HepG2 (cell line): ENCODE measurements around the gene GPN2. TPM values are rescaled to one million over a fixed set of nuclear protein-coding genes. Genes with fewer than 3 reads are reported as not detected.
A peak's percentile ranks its signal among the peaks of the same experiment; 100 is the strongest.

Source experiments
- ARNTL ChIP-seq: sonication (generic); formaldehyde crosslinking; IDR thresholded peaks from 2 replicates; pipeline ENCODE4 v1.4.0; 2020; ENCODE audit warnings: mild to moderate bottlenecking, missing genetic modification reagents
- DNMT1 ChIP-seq: sonication (generic); formaldehyde crosslinking; IDR thresholded peaks from 2 replicates; pipeline ENCODE4 v1.5.1; 2020; ENCODE audit warnings: mild to moderate bottlenecking, missing genetic modification reagents
- FOSL2 ChIP-seq: sonication (generic); formaldehyde crosslinking; IDR thresholded peaks from 2 replicates; pipeline ENCODE4 v1.4.0; 2020; ENCODE audit warnings: missing genetic modification reagents
- FOXM1 ChIP-seq: sonication (generic); formaldehyde crosslinking; IDR thresholded peaks from 2 replicates; pipeline ENCODE4 v1.5.0; 2020; ENCODE audit warnings: missing genetic modification reagents
- GABPB1 ChIP-seq: IDR thresholded peaks from 2 replicates; pipeline ENCODE4 v1.6.1; 2016; ENCODE audit warnings: mild to moderate bottlenecking, missing genetic modification reagents, moderate library complexity, missing compliant biosample characterization
- HNF4A ChIP-seq: sonication (generic); formaldehyde crosslinking; IDR thresholded peaks from 2 replicates; pipeline ENCODE4 v1.4.0; 2020; ENCODE audit warnings: missing genetic modification reagents
- KDM1A ChIP-seq: IDR thresholded peaks from 2 replicates; pipeline ENCODE4 v1.6.1; 2016; ENCODE audit warnings: missing compliant biosample characterization
- PRMT3 ChIP-seq: sonication (generic); formaldehyde crosslinking; IDR thresholded peaks from 2 replicates; pipeline ENCODE4 v1.8.1; 2022; ENCODE audit warnings: low read depth, mild to moderate bottlenecking, moderate library complexity, missing genetic modification reagents, borderline replicate concordance
- TEAD2 ChIP-seq: sonication (generic); formaldehyde crosslinking; IDR thresholded peaks from 2 replicates; pipeline ENCODE4 v1.9.0; 2021; ENCODE audit warnings: missing genetic modification reagents
- U2AF1 ChIP-seq: fragments of 200-400 bp; formaldehyde crosslinking; optimal IDR thresholded peaks from 2 replicates; pipeline ENCODE3; 2017; ENCODE audit warnings: mild to moderate bottlenecking, low read depth, low read length
- YEATS2 ChIP-seq: sonication (generic); formaldehyde crosslinking; IDR thresholded peaks from 2 replicates; pipeline ENCODE4 v1.4.0; 2020; ENCODE audit warnings: missing genetic modification reagents, borderline replicate concordance
- ZNF12 ChIP-seq: sonication (generic); formaldehyde crosslinking; IDR thresholded peaks from 2 replicates; pipeline ENCODE4 v1.5.0; 2020; ENCODE audit warnings: missing genetic modification reagents
- ZNF263 ChIP-seq: sonication (generic); formaldehyde crosslinking; IDR thresholded peaks from 2 replicates; pipeline ENCODE4 v1.4.0; 2020; ENCODE audit warnings: missing genetic modification reagents
- ZNF558 ChIP-seq: sonication (generic); formaldehyde crosslinking; IDR thresholded peaks from 2 replicates; pipeline ENCODE4 v1.9.0; 2022; ENCODE audit warnings: mild to moderate bottlenecking, missing genetic modification reagents, borderline replicate concordance
- polyA plus RNA-seq, 8 experiments: library from polyadenylated mRNA; depleted of rRNA in 3 of 8; stranded (reverse) in 7 of 8; unstranded in 1 of 8; fragments of >200 nt; fragmentation: Illumina TruSeq in 4 of 8; extraction: Trizol in 4 of 8; gene quantifications; 2 replicates each; pipeline versions ENCODE4 v1.2.1 to v1.2.3, GENCODE V29; 2011 to 2016; ENCODE audit warnings: low read depth in 4 of 8, missing spikeins in 1 of 8, mixed read lengths in 1 of 8; ENCODE audit not compliant: insufficient read depth in 1 of 8
- total RNA-seq, 5 experiments: library from RNA; depleted of rRNA; stranded (reverse); fragments of >200 nt; fragmentation: Illumina TruSeq; extraction: Trizol; gene quantifications; 2 replicates each; pipeline ENCODE4 v1.2.3, GENCODE V29; 2016; ENCODE audit warnings: low read depth in 1 of 5
- TF ChIP-seq, protein P1 (sequence below): sonication (generic); formaldehyde crosslinking; IDR thresholded peaks from 2 replicates; pipeline ENCODE4 v1.5.0; 2020; ENCODE audit warnings: mild to moderate bottlenecking, missing genetic modification reagents, borderline replicate concordance
- TF ChIP-seq, protein P2 (sequence below): sonication (generic); formaldehyde crosslinking; IDR thresholded peaks from 2 replicates; pipeline ENCODE4 v1.4.0; 2020; ENCODE audit warnings: missing genetic modification reagents
- TF ChIP-seq, protein P3 (sequence below): sonication (generic); formaldehyde crosslinking; IDR thresholded peaks from 2 replicates; pipeline ENCODE4 v1.4.0; 2020; ENCODE audit warnings: missing genetic modification reagents; ENCODE audit errors: not compliant biosample characterization
- TF ChIP-seq, protein P4 (sequence below): IDR thresholded peaks from 2 replicates; pipeline ENCODE4 v1.6.1; 2016; ENCODE audit warnings: missing biosample characterization, missing genetic modification reagents, low read depth

The GPN2 gene
- total and polyA plus RNA-seq, 2 of the 13 experiments (the other 11 are each of a cell fraction or from before 2014, with no cell fraction given), result 19.3 to 38.9 TPM

DNA sequence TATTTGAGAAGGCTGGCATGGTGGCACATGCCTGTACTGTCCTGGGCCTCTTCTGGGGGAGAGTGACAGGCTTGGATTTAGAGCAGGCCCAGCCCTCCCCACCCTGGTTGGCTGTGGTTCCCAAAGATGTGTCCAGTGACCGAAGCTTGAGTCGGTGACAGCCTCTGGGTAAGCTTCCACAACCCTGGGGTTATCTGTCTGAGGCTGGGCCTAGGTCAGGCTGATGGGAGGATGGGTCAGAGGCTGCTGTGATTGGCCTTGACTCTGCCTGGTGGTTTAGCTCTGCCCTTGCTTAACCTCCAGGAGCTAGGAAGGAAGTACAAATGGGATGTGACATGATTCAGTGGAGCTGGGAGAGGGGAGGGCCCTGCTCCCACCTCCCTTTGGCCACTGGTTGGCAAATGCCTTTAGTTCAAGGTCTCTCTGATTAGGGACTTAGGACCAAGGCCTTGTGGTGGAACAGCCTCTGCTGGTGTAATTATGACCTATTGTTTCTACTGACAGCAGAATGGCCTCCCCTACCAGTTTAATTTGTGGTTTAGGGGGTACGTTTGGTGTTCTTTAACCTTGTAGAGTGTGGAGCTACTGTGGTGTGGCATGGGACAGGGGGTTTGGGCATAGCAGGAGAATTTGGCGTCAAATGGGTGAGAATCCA lies 48.0 kb upstream of the GPN2 start (continued):
- TF ChIP-seq, protein P1, sequence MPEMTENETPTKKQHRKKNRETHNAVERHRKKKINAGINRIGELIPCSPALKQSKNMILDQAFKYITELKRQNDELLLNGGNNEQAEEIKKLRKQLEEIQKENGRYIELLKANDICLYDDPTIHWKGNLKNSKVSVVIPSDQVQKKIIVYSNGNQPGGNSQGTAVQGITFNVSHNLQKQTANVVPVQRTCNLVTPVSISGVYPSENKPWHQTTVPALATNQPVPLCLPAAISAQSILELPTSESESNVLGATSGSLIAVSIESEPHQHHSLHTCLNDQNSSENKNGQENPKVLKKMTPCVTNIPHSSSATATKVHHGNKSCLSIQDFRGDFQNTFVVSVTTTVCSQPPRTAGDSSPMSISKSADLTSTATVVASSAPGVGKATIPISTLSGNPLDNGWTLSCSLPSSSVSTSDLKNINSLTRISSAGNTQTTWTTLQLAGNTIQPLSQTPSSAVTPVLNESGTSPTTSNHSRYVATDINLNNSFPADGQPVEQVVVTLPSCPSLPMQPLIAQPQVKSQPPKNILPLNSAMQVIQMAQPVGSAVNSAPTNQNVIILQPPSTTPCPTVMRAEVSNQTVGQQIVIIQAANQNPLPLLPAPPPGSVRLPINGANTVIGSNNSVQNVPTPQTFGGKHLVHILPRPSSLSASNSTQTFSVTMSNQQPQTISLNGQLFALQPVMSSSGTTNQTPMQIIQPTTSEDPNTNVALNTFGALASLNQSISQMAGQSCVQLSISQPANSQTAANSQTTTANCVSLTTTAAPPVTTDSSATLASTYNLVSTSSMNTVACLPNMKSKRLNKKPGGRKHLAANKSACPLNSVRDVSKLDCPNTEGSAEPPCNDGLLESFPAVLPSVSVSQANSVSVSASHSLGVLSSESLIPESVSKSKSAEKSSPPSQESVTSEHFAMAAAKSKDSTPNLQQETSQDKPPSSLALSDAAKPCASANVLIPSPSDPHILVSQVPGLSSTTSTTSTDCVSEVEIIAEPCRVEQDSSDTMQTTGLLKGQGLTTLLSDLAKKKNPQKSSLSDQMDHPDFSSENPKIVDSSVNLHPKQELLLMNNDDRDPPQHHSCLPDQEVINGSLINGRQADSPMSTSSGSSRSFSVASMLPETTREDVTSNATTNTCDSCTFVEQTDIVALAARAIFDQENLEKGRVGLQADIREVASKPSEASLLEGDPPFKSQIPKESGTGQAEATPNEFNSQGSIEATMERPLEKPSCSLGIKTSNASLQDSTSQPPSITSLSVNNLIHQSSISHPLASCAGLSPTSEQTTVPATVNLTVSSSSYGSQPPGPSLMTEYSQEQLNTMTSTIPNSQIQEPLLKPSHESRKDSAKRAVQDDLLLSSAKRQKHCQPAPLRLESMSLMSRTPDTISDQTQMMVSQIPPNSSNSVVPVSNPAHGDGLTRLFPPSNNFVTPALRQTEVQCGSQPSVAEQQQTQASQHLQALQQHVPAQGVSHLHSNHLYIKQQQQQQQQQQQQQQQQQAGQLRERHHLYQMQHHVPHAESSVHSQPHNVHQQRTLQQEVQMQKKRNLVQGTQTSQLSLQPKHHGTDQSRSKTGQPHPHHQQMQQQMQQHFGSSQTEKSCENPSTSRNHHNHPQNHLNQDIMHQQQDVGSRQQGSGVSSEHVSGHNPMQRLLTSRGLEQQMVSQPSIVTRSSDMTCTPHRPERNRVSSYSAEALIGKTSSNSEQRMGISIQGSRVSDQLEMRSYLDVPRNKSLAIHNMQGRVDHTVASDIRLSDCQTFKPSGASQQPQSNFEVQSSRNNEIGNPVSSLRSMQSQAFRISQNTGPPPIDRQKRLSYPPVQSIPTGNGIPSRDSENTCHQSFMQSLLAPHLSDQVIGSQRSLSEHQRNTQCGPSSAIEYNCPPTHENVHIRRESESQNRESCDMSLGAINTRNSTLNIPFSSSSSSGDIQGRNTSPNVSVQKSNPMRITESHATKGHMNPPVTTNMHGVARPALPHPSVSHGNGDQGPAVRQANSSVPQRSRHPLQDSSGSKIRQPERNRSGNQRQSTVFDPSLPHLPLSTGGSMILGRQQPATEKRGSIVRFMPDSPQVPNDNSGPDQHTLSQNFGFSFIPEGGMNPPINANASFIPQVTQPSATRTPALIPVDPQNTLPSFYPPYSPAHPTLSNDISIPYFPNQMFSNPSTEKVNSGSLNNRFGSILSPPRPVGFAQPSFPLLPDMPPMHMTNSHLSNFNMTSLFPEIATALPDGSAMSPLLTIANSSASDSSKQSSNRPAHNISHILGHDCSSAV (CRISPR knock-in tag), result no peak
- TF ChIP-seq GABPB1 (peak; percentile 67), U2AF1 (no peak), ZNF558 (CRISPR knock-in tag) (no peak), ARNTL (CRISPR knock-in tag) (peak; percentile 87), FOSL2 (CRISPR knock-in tag) (peak; percentile 89), HNF4A (CRISPR knock-in tag) (peak; percentile 97), FOXM1 (CRISPR knock-in tag) (no peak), ZNF12 (CRISPR knock-in tag) (0 out of 2 replicates have a peak, but pooled peaks have one; percentile 22), KDM1A (peak; percentile 75), ZNF263 (CRISPR knock-in tag) (0 out of 2 replicates have a peak, but pooled peaks have one; percentile 36), DNMT1 (CRISPR knock-in tag) (no peak), YEATS2 (CRISPR knock-in tag) (no peak), PRMT3 (CRISPR knock-in tag) (no peak), TEAD2 (CRISPR knock-in tag) (no peak)
- TF ChIP-seq, protein P2, sequence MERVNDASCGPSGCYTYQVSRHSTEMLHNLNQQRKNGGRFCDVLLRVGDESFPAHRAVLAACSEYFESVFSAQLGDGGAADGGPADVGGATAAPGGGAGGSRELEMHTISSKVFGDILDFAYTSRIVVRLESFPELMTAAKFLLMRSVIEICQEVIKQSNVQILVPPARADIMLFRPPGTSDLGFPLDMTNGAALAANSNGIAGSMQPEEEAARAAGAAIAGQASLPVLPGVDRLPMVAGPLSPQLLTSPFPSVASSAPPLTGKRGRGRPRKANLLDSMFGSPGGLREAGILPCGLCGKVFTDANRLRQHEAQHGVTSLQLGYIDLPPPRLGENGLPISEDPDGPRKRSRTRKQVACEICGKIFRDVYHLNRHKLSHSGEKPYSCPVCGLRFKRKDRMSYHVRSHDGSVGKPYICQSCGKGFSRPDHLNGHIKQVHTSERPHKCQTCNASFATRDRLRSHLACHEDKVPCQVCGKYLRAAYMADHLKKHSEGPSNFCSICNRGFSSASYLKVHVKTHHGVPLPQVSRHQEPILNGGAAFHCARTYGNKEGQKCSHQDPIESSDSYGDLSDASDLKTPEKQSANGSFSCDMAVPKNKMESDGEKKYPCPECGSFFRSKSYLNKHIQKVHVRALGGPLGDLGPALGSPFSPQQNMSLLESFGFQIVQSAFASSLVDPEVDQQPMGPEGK (CRISPR knock-in tag), result peak; percentile 99
- TF ChIP-seq, protein P3, sequence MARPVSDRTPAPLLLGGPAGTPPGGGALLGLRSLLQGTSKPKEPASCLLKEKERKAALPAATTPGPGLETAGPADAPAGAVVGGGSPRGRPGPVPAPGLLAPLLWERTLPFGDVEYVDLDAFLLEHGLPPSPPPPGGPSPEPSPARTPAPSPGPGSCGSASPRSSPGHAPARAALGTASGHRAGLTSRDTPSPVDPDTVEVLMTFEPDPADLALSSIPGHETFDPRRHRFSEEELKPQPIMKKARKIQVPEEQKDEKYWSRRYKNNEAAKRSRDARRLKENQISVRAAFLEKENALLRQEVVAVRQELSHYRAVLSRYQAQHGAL (CRISPR knock-in tag), result peak; percentile 53
- TF ChIP-seq, protein P4, sequence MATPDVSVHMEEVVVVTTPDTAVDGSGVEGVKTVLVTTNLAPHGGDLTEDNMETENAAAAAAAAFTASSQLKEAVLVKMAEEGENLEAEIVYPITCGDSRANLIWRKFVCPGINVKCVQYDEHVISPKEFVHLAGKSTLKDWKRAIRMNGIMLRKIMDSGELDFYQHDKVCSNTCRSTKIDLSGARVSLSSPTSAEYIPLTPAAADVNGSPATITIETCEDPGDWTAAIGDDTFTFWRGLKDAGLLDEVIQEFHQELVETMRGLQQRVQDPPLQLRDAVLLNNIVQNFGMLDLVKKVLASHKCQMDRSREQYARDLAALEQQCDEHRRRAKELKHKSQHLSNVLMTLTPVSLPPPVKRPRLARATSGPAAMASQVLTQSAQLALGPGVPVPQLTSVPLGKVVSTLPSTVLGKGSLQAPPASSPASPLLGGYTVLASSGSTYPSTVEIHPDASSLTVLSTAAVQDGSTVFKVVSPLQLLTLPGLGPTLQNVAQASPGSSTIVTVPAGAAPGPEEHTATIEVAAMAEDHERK (CRISPR knock-in tag), result no peak
